Smooth muscle cell (in vitro differentiated cells): Measurements from ENCODE around the gene ABR. TPM values are rescaled to one million over a fixed set of nuclear protein-coding genes. Genes with fewer than 3 reads are reported as not detected.

Source experiments
- DNase-seq: peaks from one replicate; lab custom pipeline; 2025; ENCODE audit not compliant: unreplicated experiment; lab: John Stamatoyannopoulos, UW
- H2AFZ ChIP-seq: fragments of 200-600 bp; sonication (generic); 2 replicates; pipeline ENCODE4 v1.6.0; 2016; ENCODE audit warnings: antibody characterized with exemption, low read depth, mild to moderate bottlenecking
- H3F3A ChIP-seq: fragments of 200-600 bp; sonication (generic); 2 replicates; pipeline ENCODE4 v1.6.0; 2017; ENCODE audit warnings: antibody characterized with exemption, low read depth
- H3K27ac ChIP-seq: fragments of 200-600 bp; sonication (generic); 2 replicates; pipeline ENCODE4 v1.5.1; 2016; ENCODE audit warnings: low read depth, mild to moderate bottlenecking
- H3K27me3 ChIP-seq: fragments of 200-600 bp; sonication (generic); 2 replicates; pipeline ENCODE4 v1.6.1; 2016; ENCODE audit warnings: low read depth, mild to moderate bottlenecking
- H3K36me3 ChIP-seq: fragments of 200-600 bp; sonication (generic); 2 replicates; pipeline ENCODE4 v1.5.1; 2016; ENCODE audit warnings: low read depth
- H3K4me1 ChIP-seq: fragments of 200-600 bp; sonication (generic); 2 replicates; pipeline ENCODE4 v1.5.1; 2016; ENCODE audit warnings: low read depth
- H3K4me2 ChIP-seq: fragments of 200-600 bp; sonication (generic); 2 replicates; pipeline ENCODE4 v1.6.0; 2016; ENCODE audit warnings: mild to moderate bottlenecking
- H3K4me3 ChIP-seq: fragments of 200-600 bp; sonication (generic); 2 replicates; pipeline ENCODE4 v1.5.1; 2016; ENCODE audit warnings: mild to moderate bottlenecking
- H3K79me2 ChIP-seq: fragments of 200-600 bp; sonication (generic); 2 replicates; pipeline ENCODE4 v1.6.0; 2016; ENCODE audit warnings: low read depth, mild to moderate bottlenecking
- H3K9ac ChIP-seq: fragments of 200-600 bp; sonication (generic); 2 replicates; pipeline ENCODE4 v1.6.0; 2016; ENCODE audit warnings: low read depth
- H3K9me3 ChIP-seq: fragments of 200-600 bp; sonication (generic); replicated peaks from 2 replicates; pipeline ENCODE4 v1.5.1; 2016; ENCODE audit warnings: low read depth
- H4K20me1 ChIP-seq: fragments of 200-600 bp; sonication (generic); 2 replicates; pipeline ENCODE4 v1.6.0; 2016; ENCODE audit warnings: low read depth
- CTCF ChIP-seq: fragments of 200-600 bp; sonication (generic); IDR thresholded peaks from 2 replicates; pipeline ENCODE4 v1.5.1; 2017; ENCODE audit warnings: borderline replicate concordance, mild to moderate bottlenecking, antibody characterized with exemption; ENCODE audit not compliant: insufficient read depth, poor library complexity, severe bottlenecking
- WGBS: methylation state at CpG from one replicate; pipeline ENCODE4 v1.1.7; 2016; ENCODE audit warnings: low lambda C conversion rate; 5-methylcytosine and 5-hydroxymethylcytosine counted together
- polyA plus RNA-seq: library from polyadenylated mRNA; unstranded; fragments of >200 nt; fragmentation: Nextera tagmentation; extraction: Ambion mirVana; gene quantifications from 2 replicates; pipeline ENCODE4 v1.2.1, GENCODE V29; 2016
- total RNA-seq: library from RNA; depleted of rRNA; stranded (reverse); fragments of >200 nt; gene quantifications from 2 replicates; pipeline ENCODE4 v1.2.3, GENCODE V29; 2014

Gene ABR
- total and polyA plus RNA-seq, 2 experiments from 2014 or later, result 16.1 to 29.1 TPM

- WGBS, result 97% methylated on average over 9 of the region's 9 CpGs
- peaks cover 69% of the 10 kb centered on the region for H4K20me1 ChIP-seq
- no peaks in the 10 kb centered on the region for H3K4me1 ChIP-seq
- peaks cover 2% of the 10 kb centered on the region for H3K27me3 ChIP-seq
- no peaks in the 10 kb centered on the region for H3K79me2 ChIP-seq
- no peak for TF ChIP-seq CTCF
- H2AFZ ChIP-seq, result no peak overlapping the region
- no peak overlapping the region for H3K27ac ChIP-seq
- H3K9me3 ChIP-seq, result no peaks in the 10 kb centered on the region
- no peak overlapping the region for H3K4me2 ChIP-seq
- no peak overlapping the region for H3K4me3 ChIP-seq
- DNase-seq, result no peak
- no peaks in the 10 kb centered on the region for H3K36me3 ChIP-seq
- no peaks in the 10 kb centered on the region for H3F3A ChIP-seq
- no peak overlapping the region for H3K9ac ChIP-seq
Measured at GRCh38 chr17:1027044-1027443, 152.7 kb downstream of the ABR start.

- no peak overlapping the region for H3K4me2 ChIP-seq
- no peaks in the 10 kb centered on the region for H3F3A ChIP-seq
- 98% methylated on average over 10 of the region's 10 CpGs for WGBS
- no peak overlapping the region for H3K27ac ChIP-seq
- peaks cover 69% of the 10 kb centered on the region for H4K20me1 ChIP-seq
- no peak overlapping the region for H3K9ac ChIP-seq
- no peaks in the 10 kb centered on the region for H3K27me3 ChIP-seq
- no peak for TF ChIP-seq CTCF
- H3K4me1 ChIP-seq, result no peaks in the 10 kb centered on the region
- no peak overlapping the region for H3K4me3 ChIP-seq
- no peaks in the 10 kb centered on the region for H3K79me2 ChIP-seq
- no peaks in the 10 kb centered on the region for H3K36me3 ChIP-seq
- no peak overlapping the region for H2AFZ ChIP-seq
- H3K9me3 ChIP-seq, result no peaks in the 10 kb centered on the region
- DNase-seq, result no peak
Measured at GRCh38 chr17:1026599-1026975, 153.2 kb downstream of the ABR start.

DNA sequence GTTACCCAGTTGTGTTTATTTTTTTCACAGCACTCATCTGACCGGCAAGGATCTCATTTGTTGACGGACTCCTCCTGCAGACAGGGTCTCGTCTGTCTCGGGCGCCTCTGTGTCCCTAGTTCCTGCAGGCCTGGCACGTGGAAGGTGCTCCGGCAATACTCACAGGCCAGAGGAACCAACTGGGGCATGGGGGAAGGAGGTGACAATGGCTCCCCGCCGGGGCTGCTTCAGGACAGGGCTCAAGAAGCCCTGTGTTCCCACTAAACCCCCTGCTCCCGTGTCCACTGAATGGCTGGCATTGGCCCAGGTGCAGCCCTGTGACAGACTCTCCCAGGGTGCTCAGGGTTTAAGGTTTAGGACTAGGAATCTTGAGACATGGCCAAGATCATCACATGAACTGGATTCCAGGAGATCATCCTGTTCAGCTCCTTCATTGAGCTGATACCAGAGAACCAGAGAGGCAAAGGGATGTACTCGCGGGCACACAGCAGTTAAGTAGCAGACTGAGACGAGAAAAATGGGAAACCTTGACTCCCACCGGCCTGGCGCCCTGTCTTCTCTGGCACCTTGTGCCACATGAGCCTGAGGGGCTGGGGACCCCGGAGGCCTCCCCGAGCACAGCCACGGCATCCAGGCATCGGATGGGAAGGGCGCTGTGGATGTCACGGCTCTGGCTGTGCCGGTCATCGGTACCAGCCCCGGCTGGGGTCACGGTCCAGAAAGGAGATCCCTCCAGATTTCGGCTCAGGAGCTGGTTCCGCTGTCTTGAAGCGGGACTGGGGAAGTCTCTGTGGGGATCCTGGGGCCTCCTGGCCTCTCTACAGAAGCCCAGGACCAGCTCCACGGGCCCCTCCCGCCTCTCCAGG is 153.8 kb downstream of the ABR start:
- Histone ChIP-seq H3K9ac (no peak overlapping the region), H3K4me3 (no peak overlapping the region), H3K4me1 (no peaks in the 10 kb centered on the region), H3K27ac (no peak overlapping the region), H3K36me3 (no peaks in the 10 kb centered on the region), H2AFZ (no peak overlapping the region), H4K20me1 (peaks cover 67% of the 10 kb centered on the region), H3K4me2 (no peak overlapping the region), H3K79me2 (no peaks in the 10 kb centered on the region), H3F3A (no peaks in the 10 kb centered on the region), H3K9me3 (no peaks in the 10 kb centered on the region), H3K27me3 (no peaks in the 10 kb centered on the region)
- DNase-seq, result no peak
- WGBS, result 96% methylated on average over 30 of the region's 30 CpGs
- no peak for TF ChIP-seq CTCF

- no peak overlapping the region for H3K27ac ChIP-seq
- no peak overlapping the region for H3K9ac ChIP-seq
- H3K27me3 ChIP-seq, result no peaks in the 10 kb centered on the region
- H3K4me1 ChIP-seq, result no peaks in the 10 kb centered on the region
- H4K20me1 ChIP-seq, result peaks cover 59% of the 10 kb centered on the region
- H3K79me2 ChIP-seq, result no peaks in the 10 kb centered on the region
- TF ChIP-seq CTCF, result no peak
- H3K9me3 ChIP-seq, result no peaks in the 10 kb centered on the region
- WGBS, result 91% methylated on average over 27 of the region's 27 CpGs
- no peak overlapping the region for H3K4me2 ChIP-seq
- H3K36me3 ChIP-seq, result no peaks in the 10 kb centered on the region
- H2AFZ ChIP-seq, result no peak overlapping the region
- no peak overlapping the region for H3K4me3 ChIP-seq
- H3F3A ChIP-seq, result no peaks in the 10 kb centered on the region
- DNase-seq, result no peak
Measured at GRCh38 chr17:1024076-1024475, 155.7 kb downstream of the ABR start.
